Esophagus squamous epithelium (tissue), 5 donors: ENCODE results near the gene AMHR2. TPM values are rescaled to one million over a fixed set of nuclear protein-coding genes. Genes with fewer than 3 reads are reported as not detected.

Source experiments
- DNase-seq: peaks from one replicate; lab custom pipeline; 2025; lab: John Stamatoyannopoulos, UW
- H3K27ac ChIP-seq, 4 donors: fragments of 200-600 bp; sonication (generic); one replicate each; pipeline ENCODE4 v1.5.1; 2016 to 2019; ENCODE audit warnings: mild to moderate bottlenecking in 1 of 4
- H3K27me3 ChIP-seq, 4 donors: fragments of 200-600 bp; sonication (generic); 1 replicate in 3 of 4; 2 replicates in 1 of 4; pipeline versions ENCODE4 v1.5.1 to v1.6.0; 2017 to 2021; ENCODE audit warnings: antibody characterized with exemption in 1 of 4
- H3K36me3 ChIP-seq, 3 donors: fragments of 200-600 bp; sonication (generic); one replicate each; pipeline ENCODE4 v1.5.1; 2016 to 2019
- H3K4me1 ChIP-seq, 3 donors: fragments of 200-600 bp; sonication (generic); one replicate each; pipeline ENCODE4 v1.5.1; 2017 to 2019
- H3K4me3 ChIP-seq, 4 donors: fragments of 200-600 bp; sonication (generic); 1 replicate in 3 of 4; 2 replicates in 1 of 4; pipeline ENCODE4 v1.5.1; 2016 to 2019; ENCODE audit warnings: mild to moderate bottlenecking in 2 of 4, moderate library complexity in 1 of 4
- H3K9me3 ChIP-seq, 3 donors: fragments of 200-600 bp; sonication (generic); one replicate each; pipeline ENCODE4 v1.5.1; 2016 to 2019
- POLR2A ChIP-seq, 4 donors: fragments of 450-650 bp; IDR thresholded peaks; one replicate each; pipeline ENCODE4 v1.6.1; 2017; ENCODE audit warnings: antibody characterized with exemption in 4 of 4, mild to moderate bottlenecking in 4 of 4, moderate library complexity in 3 of 4
- WGBS, 2 donors: methylation state at CpG; one replicate each; pipeline ENCODE4 v1.1.5; 2018; 5-methylcytosine and 5-hydroxymethylcytosine counted together
- intact Hi-C: fragments of 100-400 bp; cut with DNase I; formaldehyde crosslinking; loops from one replicate; pipeline ENCODE4 v1.15.0; 2022
- total RNA-seq, 4 donors: library from RNA; depleted of rRNA; stranded (reverse); fragments of >200 nt; gene quantifications; one replicate each; pipeline ENCODE4 v1.1.0, GENCODE V29; 2016
- TF ChIP-seq, protein P1 (sequence below), 6 experiments: fragments of 450-650 bp in 4 of 6; fragments of 200-600 bp in 2 of 6; sonication (generic) in 2 of 6; IDR thresholded peaks; one replicate each; pipeline ENCODE4 v1.5.1; 2016 to 2019; ENCODE audit warnings: antibody characterized with exemption in 6 of 6, mild to moderate bottlenecking in 4 of 6, moderate library complexity in 4 of 6
- donor health status: DM: yes; HTN: yes; CAD: no.

The AMHR2 gene
- total RNA-seq, 4 donors from 2014 or later: 0.76 TPM; not detected in 3

DNA sequence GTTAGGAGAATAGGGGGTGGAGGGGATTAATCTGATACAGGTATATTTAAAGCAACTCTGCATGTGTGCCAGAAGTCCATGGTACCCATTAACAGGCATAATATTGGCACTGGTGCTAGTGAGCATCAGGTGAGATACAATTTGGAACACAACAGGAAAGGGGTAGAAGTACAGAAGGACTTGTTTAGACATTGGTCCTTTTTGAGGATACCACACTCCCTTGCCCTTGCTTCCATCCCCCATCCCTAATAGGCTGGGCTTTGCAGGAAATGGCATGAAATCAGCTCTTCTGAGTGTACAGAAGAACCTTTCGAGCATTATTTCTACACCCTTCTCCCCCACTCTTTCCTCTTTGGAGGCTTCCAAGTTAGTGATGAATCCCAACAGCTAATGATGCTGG lies 44.6 kb downstream of the AMHR2 start:
- intact Hi-C loops: no loop called here
- 57 to 77% methylated on average over 1 of the region's 1 CpG for WGBS, 2 donors
- no peak for DNase-seq
- no peak overlapping the region for H3K4me3 ChIP-seq
- peaks cover 50 to 100% (median 80%) of the 10 kb centered on the region in 3 donors for H3K36me3 ChIP-seq
- peaks cover 0 to 55% (median 22%) of the 10 kb centered on the region in 3 donors for H3K4me1 ChIP-seq
- no peaks in the 10 kb centered on the region for H3K9me3 ChIP-seq
- TF ChIP-seq POLR2A (IDR thresholded peaks at IDR 0.05): no peak
- TF ChIP-seq, protein P1, sequence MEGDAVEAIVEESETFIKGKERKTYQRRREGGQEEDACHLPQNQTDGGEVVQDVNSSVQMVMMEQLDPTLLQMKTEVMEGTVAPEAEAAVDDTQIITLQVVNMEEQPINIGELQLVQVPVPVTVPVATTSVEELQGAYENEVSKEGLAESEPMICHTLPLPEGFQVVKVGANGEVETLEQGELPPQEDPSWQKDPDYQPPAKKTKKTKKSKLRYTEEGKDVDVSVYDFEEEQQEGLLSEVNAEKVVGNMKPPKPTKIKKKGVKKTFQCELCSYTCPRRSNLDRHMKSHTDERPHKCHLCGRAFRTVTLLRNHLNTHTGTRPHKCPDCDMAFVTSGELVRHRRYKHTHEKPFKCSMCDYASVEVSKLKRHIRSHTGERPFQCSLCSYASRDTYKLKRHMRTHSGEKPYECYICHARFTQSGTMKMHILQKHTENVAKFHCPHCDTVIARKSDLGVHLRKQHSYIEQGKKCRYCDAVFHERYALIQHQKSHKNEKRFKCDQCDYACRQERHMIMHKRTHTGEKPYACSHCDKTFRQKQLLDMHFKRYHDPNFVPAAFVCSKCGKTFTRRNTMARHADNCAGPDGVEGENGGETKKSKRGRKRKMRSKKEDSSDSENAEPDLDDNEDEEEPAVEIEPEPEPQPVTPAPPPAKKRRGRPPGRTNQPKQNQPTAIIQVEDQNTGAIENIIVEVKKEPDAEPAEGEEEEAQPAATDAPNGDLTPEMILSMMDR (IDR thresholded peaks at IDR 0.05): no peak
- H3K27ac ChIP-seq: no peak overlapping the region
- no peaks in the 10 kb centered on the region for H3K27me3 ChIP-seq

DNA sequence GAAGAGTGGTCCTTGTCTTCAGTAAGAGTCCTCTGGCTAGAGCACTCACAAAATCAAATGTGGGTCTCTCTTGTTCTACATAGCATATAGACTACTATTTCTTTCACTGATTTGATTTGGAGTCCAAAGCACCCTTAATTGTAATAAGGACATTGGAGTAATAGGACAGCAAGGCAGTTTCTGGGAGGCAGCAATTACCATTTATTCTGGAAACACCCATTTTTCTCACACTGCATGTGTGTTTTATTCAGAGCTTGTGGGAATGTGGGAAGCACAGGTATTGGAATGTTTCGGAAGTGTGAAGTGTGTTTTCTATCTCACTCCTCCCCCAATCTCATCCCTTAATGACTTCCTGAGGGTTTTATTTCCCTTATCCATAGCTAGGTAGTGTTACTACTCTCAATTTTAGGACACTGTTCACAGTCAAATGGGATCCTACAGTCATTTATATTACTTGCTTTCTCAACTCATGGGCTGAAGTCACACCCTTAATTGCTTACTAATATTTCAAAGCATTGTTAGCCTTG lies 48.5 kb downstream of the AMHR2 start:
- H3K36me3 ChIP-seq: peaks cover 32 to 100% (median 75%) of the 10 kb centered on the region in 3 donors
- intact Hi-C loops: no loop called here
- no peaks in the 10 kb centered on the region for H3K9me3 ChIP-seq
- WGBS, 2 donors: 75 to 100% methylated on average over 1 of the region's 1 CpG
- H3K4me3 ChIP-seq: no peak overlapping the region
- peaks cover 0 to 55% (median 12%) of the 10 kb centered on the region in 3 donors for H3K4me1 ChIP-seq
- H3K27me3 ChIP-seq: no peaks in the 10 kb centered on the region
- DNase-seq: no peak
- H3K27ac ChIP-seq: no peak overlapping the region
- TF ChIP-seq POLR2A (IDR thresholded peaks at IDR 0.05): no peak
- TF ChIP-seq, protein P1 (IDR thresholded peaks at IDR 0.05): no peak

DNA sequence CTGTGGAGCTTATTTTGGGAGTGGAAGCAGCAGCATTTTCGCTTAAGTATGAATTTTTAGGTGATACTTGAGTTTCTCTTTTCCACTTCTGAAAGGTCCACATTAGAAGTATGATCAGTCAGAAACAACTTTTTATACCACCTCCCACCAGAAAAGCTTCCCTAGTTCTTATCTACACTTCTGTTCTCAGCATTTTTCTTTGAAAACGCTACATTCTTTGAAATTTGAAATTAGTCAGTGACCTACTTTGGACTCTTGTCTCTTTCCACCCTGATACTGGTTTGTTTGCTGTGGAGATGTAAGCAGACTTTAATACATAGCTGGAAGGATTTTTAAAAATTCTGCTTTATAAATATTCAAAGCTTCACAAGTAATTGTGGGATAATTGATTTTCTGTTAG lies 50.4 kb downstream of the AMHR2 start:
- DNase-seq: no peak
- peaks cover 0 to 69% (median 21%) of the 10 kb centered on the region in 3 donors for H3K4me1 ChIP-seq
- H3K36me3 ChIP-seq: peaks cover 17 to 100% (median 73%) of the 10 kb centered on the region in 3 donors
- no peaks in the 10 kb centered on the region for H3K9me3 ChIP-seq
- no peak for TF ChIP-seq POLR2A (IDR thresholded peaks at IDR 0.05)
- TF ChIP-seq, protein P1 (IDR thresholded peaks at IDR 0.05): no peak
- H3K27me3 ChIP-seq: no peaks in the 10 kb centered on the region
- no peak overlapping the region for H3K27ac ChIP-seq
- intact Hi-C loops: no loop called here
- H3K4me3 ChIP-seq: no peak overlapping the region
- 59 to 78% methylated on average over 2 of the region's 2 CpGs for WGBS, 2 donors

DNA sequence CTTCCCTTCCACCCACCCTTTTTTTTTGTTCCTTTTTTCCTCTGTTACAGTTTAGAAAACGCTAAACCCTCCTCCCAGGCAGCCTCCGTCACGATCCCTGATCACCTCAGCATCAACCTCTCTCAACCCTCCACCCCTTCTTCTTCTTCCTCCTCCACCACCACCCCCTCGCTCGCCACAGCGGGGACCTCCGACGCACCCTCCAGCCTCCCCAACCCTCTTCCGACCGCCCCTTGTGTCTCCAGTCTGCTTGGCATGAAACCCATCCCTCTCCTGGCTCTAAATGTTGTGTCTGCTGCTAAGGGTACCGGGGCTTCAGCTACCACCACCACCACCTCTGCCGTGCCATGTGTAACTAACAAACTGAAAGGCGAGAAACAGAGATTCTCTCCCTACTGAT lies 51.2 kb downstream of the AMHR2 start:
- 78 to 79% methylated on average over 12 to 13 of the region's 13 CpGs for WGBS, 2 donors
- Histone ChIP-seq H3K4me3 (no peak overlapping the region), H3K4me1 (peaks cover 0 to 75% (median 22%) of the 10 kb centered on the region in 3 donors), H3K27me3 (no peaks in the 10 kb centered on the region), H3K27ac (peak overlapping the region in 1 of 4 donors; percentile 9), H3K36me3 (peaks cover 17 to 100% (median 69%) of the 10 kb centered on the region in 3 donors), H3K9me3 (no peaks in the 10 kb centered on the region)
- DNase-seq: no peak
- intact Hi-C loops: no loop called here
- no peak for TF ChIP-seq POLR2A (IDR thresholded peaks at IDR 0.05)
- TF ChIP-seq, protein P1 (IDR thresholded peaks at IDR 0.05): no peak

DNA sequence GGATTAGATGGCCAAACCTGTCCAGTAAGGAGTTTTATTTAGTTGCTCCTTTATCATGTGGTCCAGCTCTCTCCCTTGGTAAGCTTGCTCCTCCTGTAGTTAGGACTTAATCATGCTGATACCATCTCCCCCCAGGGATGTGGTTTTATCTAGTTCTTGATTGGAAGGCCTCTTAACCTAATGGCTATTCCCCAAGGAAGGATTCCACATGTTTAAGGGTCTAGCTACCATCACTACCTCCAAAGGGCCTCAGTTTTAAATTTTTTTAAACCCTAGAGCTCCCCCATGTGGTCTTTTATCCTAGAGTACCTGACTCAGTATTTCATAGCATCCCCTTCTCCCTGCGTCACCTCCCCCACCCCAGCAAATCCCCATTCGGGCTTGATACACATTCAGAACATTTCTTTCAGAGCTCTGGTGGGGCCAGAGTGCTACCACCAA lies 53.1 kb downstream of the AMHR2 start:
- Histone ChIP-seq H3K4me3 (no peak overlapping the region), H3K27ac (no peak overlapping the region), H3K27me3 (no peaks in the 10 kb centered on the region), H3K36me3 (peaks cover 17 to 100% (median 66%) of the 10 kb centered on the region in 3 donors), H3K9me3 (no peaks in the 10 kb centered on the region), H3K4me1 (peaks cover 0 to 94% (median 40%) of the 10 kb centered on the region in 3 donors)
- WGBS, 2 donors: 61 to 62% methylated on average over 2 of the region's 2 CpGs
- no peak for TF ChIP-seq POLR2A (IDR thresholded peaks at IDR 0.05)
- TF ChIP-seq, protein P1 (IDR thresholded peaks at IDR 0.05): peak in 2 of 6 experiments; percentile 23 to 27
- DNase-seq: no peak
- intact Hi-C loops: no loop called here
